Inferior parietal cortex (tissue), 1 donor: ENCODE results near the gene OR10A4.
A peak's percentile ranks its signal among the peaks of the same experiment; 100 is the strongest.
"Not testable (repeated sequence)": the region's sequence is repeated elsewhere in the genome, so short reads cannot be mapped to it uniquely, and the experiment has no call there.

Experiments
- DNase-seq: peaks from one replicate; pipeline ENCODE4 v3.0.0-alpha.2; 2016; ENCODE audit errors: extremely low spot score

Gene OR10A4

GRCh38 chr11:6876325-6876724 lies at the start of gene OR10A4:
TSS of gene OR10A4 (plus strand) at chr11:6876625. CDS start at chr11:6876648, 23 bp downstream.
- DNase-seq, result no peak

GRCh38 chr11:6828103-6828502 lies 48.3 kb upstream of the OR10A4 start:
- DNase-seq, result no peak

- no peak for DNase-seq
These were observed 43.1 kb upstream of the OR10A4 start for GRCh38 chr11:6833356-6833755.

- DNase-seq, result no peak
These were observed 42.4 kb upstream of the OR10A4 start for GRCh38 chr11:6834021-6834420.

GRCh38 chr11:6841694-6842093 lies 34.7 kb upstream of the OR10A4 start:
- DNase-seq, result no peak

- DNase-seq, result no peak
These were observed 32.8 kb upstream of the OR10A4 start for GRCh38 chr11:6843670-6844069.

- no peak for DNase-seq
These were observed 32.1 kb upstream of the OR10A4 start for GRCh38 chr11:6844356-6844755.

GRCh38 chr11:6845383-6845782 lies 31.0 kb upstream of the OR10A4 start, which contains the start of gene OR10A5:
TSS of gene OR10A5 (plus strand) at chr11:6845683. CDS start at chr11:6845683, 0 bp downstream.
- no peak for DNase-seq

- no peak for DNase-seq
These were observed 25.9 kb upstream of the OR10A4 start for GRCh38 chr11:6850526-6850925.

GRCh38 chr11:6854801-6855200 lies 21.6 kb upstream of the OR10A4 start:
- not testable (repeated sequence) for DNase-seq

GRCh38 chr11:6855971-6856541 lies 20.4 kb upstream of the OR10A4 start:
- no peak for DNase-seq

- no peak for DNase-seq
These were observed 19.6 kb upstream of the OR10A4 start for GRCh38 chr11:6856871-6857270.

- peak; percentile 5 for DNase-seq
These were observed 13.5 kb upstream of the OR10A4 start, which contains the start of gene OR10A2 for GRCh38 chr11:6862961-6863360. TSS of gene OR10A2 (plus strand) at chr11:6863057. CDS start at chr11:6869755, 6,698 bp downstream.

- no peak for DNase-seq
These were observed 12.0 kb upstream of the OR10A4 start for GRCh38 chr11:6864438-6864837.

- no peak for DNase-seq
These were observed 5.1 kb upstream of the OR10A4 start for GRCh38 chr11:6871278-6871677.

GRCh38 chr11:6875761-6876160 lies 664 bp upstream of the OR10A4 start:
- no peak for DNase-seq

GRCh38 chr11:6876914-6877313 lies 489 bp downstream of the OR10A4 start:
- no peak for DNase-seq

- DNase-seq, result no peak
These were observed 6.3 kb downstream of the OR10A4 start for GRCh38 chr11:6882751-6883150.

- DNase-seq, result not testable (repeated sequence)
These were observed 11.3 kb downstream of the OR10A4 start for GRCh38 chr11:6887711-6888110.

- no peak for DNase-seq
These were observed 12.4 kb downstream of the OR10A4 start for GRCh38 chr11:6888830-6889229.

GRCh38 chr11:6889835-6890234 lies 13.4 kb downstream of the OR10A4 start:
- DNase-seq, result no peak

GRCh38 chr11:6892400-6892799 lies 16.0 kb downstream of the OR10A4 start, which contains the start of gene OR2D2:
TSS of gene OR2D2 (minus strand) at chr11:6892500. CDS start at chr11:6892500, 0 bp downstream.
- no peak for DNase-seq

GRCh38 chr11:6894097-6894496 lies 17.7 kb downstream of the OR10A4 start:
- no peak for DNase-seq

GRCh38 chr11:6895010-6895409 lies 18.6 kb downstream of the OR10A4 start:
- no peak for DNase-seq
